ENCODE data around the gene PINK1.
A peak's percentile ranks its signal among the peaks of the same experiment; 100 is the strongest.

PINK1 gene

GRCh38 chr1:20663969-20664715 is 30.9 kb downstream of the PINK1 start:
- no peak for DNase-seq (ENCODE audit: low spot score)
- Histone ChIP-seq H3K79me1 (ENCODE audit: low read depth, low read length) (peaks cover 5% of the 10 kb centered on the region), H2BK120ac (ENCODE audit: low read depth, low read length) (no peak overlapping the region), H2BK5ac (ENCODE audit: low read length) (no peak overlapping the region), H3K4me2 (ENCODE audit: insufficient read depth, low read length, poor library complexity, severe bottlenecking) (no peak overlapping the region), H2BK12ac (ENCODE audit: low read length) (peak overlapping the region; percentile 65), H3K4me3 (ENCODE audit: low read length in 2 of 2) (no peak overlapping the region), H3K9me3 (replicated peaks in 1 of 2; ENCODE audit: control insufficient read depth in 2 of 2, insufficient read depth in 1 of 2, low read depth in 1 of 2, low read length in 2 of 2) (peaks cover 0 to 3% of the 10 kb centered on the region in 2 donors), H2BK15ac (ENCODE audit: low read length) (no peak overlapping the region), H4K91ac (ENCODE audit: low read depth, low read length, poor library complexity) (no peak overlapping the region), H3K4ac (ENCODE audit: low read length) (no peak overlapping the region), H3K27ac (replicated peaks; ENCODE audit: low read length) (no peak overlapping the region), H3K36me3 (replicated peaks in 1 of 2; ENCODE audit: control insufficient read depth in 2 of 2, insufficient read depth in 2 of 2, low read length in 2 of 2) (peaks cover 5 to 8% of the 10 kb centered on the region in 2 donors), H3K9ac (ENCODE audit: low read depth, low read length, poor library complexity) (no peak overlapping the region), H2AFZ (ENCODE audit: low read length) (peak overlapping the region; percentile 67), H3K18ac (ENCODE audit: low read length) (no peak overlapping the region), H2AK5ac (ENCODE audit: low read depth, low read length) (no peak overlapping the region), H3K14ac (ENCODE audit: low read length) (no peak overlapping the region), H3K23ac (ENCODE audit: low read depth, low read length, poor library complexity) (no peak overlapping the region), H3K4me1 (ENCODE audit: control insufficient read depth in 2 of 2, insufficient read depth in 1 of 2, low read depth in 1 of 2, low read length in 2 of 2) (peaks cover 8 to 11% of the 10 kb centered on the region in 2 donors), H3K27me3 (ENCODE audit: control insufficient read depth in 3 of 3, insufficient read depth in 3 of 3, low read depth in 1 of 3, low read length in 3 of 3) (no peaks in the 10 kb centered on the region), H4K8ac (ENCODE audit: low read depth, low read length) (no peak overlapping the region)
- WGBS, 2 donors (ENCODE audit: extremely low coverage in 2 of 2, insufficient read length in 2 of 2, insufficient replicate concordance in 1 of 2): no CpG with 5 or more reads among the region's 12 CpGs

- Histone ChIP-seq H3K36me3 (replicated peaks in 1 of 2; ENCODE audit: control insufficient read depth in 2 of 2, insufficient read depth in 2 of 2, low read length in 2 of 2) (no peaks in the 10 kb centered on the region), H3K27ac (replicated peaks; ENCODE audit: low read length) (no peak overlapping the region), H2AK5ac (ENCODE audit: low read depth, low read length) (no peak overlapping the region), H3K27me3 (ENCODE audit: control insufficient read depth in 3 of 3, insufficient read depth in 3 of 3, low read depth in 1 of 3, low read length in 3 of 3) (no peaks in the 10 kb centered on the region), H3K4me2 (ENCODE audit: insufficient read depth, low read length, poor library complexity, severe bottlenecking) (no peak overlapping the region), H2AFZ (ENCODE audit: low read length) (peak overlapping the region; percentile 69), H3K4ac (ENCODE audit: low read length) (no peak overlapping the region), H2BK15ac (ENCODE audit: low read length) (no peak overlapping the region), H4K8ac (ENCODE audit: low read depth, low read length) (no peak overlapping the region), H4K91ac (ENCODE audit: low read depth, low read length, poor library complexity) (no peak overlapping the region), H3K4me3 (ENCODE audit: low read length in 2 of 2) (no peak overlapping the region), H3K18ac (ENCODE audit: low read length) (no peak overlapping the region), H3K4me1 (ENCODE audit: control insufficient read depth in 2 of 2, insufficient read depth in 1 of 2, low read depth in 1 of 2, low read length in 2 of 2) (peaks cover 4 to 9% of the 10 kb centered on the region in 2 donors), H3K9ac (ENCODE audit: low read depth, low read length, poor library complexity) (no peak overlapping the region), H2BK12ac (ENCODE audit: low read length) (no peak overlapping the region), H2BK5ac (ENCODE audit: low read length) (no peak overlapping the region), H3K23ac (ENCODE audit: low read depth, low read length, poor library complexity) (no peak overlapping the region), H3K9me3 (replicated peaks in 1 of 2; ENCODE audit: control insufficient read depth in 2 of 2, insufficient read depth in 1 of 2, low read depth in 1 of 2, low read length in 2 of 2) (peaks cover 0 to 3% of the 10 kb centered on the region in 2 donors), H2BK120ac (ENCODE audit: low read depth, low read length) (no peak overlapping the region), H3K14ac (ENCODE audit: low read length) (no peak overlapping the region), H3K79me1 (ENCODE audit: low read depth, low read length) (peaks cover 4% of the 10 kb centered on the region)
- DNase-seq (ENCODE audit: low spot score): no peak
- WGBS, 2 donors (ENCODE audit: extremely low coverage in 2 of 2, insufficient read length in 2 of 2, insufficient replicate concordance in 1 of 2): no CpG with 5 or more reads among the region's 12 CpGs
Observed at GRCh38 chr1:20665726-20666125, 32.5 kb downstream of the PINK1 start.

GRCh38 chr1:20666146-20666545 is 32.9 kb downstream of the PINK1 start:
- Histone ChIP-seq H2AFZ (ENCODE audit: low read length) (peak overlapping the region; percentile 69), H3K36me3 (replicated peaks in 1 of 2; ENCODE audit: control insufficient read depth in 2 of 2, insufficient read depth in 2 of 2, low read length in 2 of 2) (no peaks in the 10 kb centered on the region), H3K9ac (ENCODE audit: low read depth, low read length, poor library complexity) (no peak overlapping the region), H3K79me1 (ENCODE audit: low read depth, low read length) (peaks cover under 1% of the 10 kb centered on the region), H3K4me2 (ENCODE audit: insufficient read depth, low read length, poor library complexity, severe bottlenecking) (no peak overlapping the region), H4K91ac (ENCODE audit: low read depth, low read length, poor library complexity) (no peak overlapping the region), H3K23ac (ENCODE audit: low read depth, low read length, poor library complexity) (no peak overlapping the region), H4K8ac (ENCODE audit: low read depth, low read length) (no peak overlapping the region), H3K27ac (replicated peaks; ENCODE audit: low read length) (no peak overlapping the region), H3K14ac (ENCODE audit: low read length) (no peak overlapping the region), H2AK5ac (ENCODE audit: low read depth, low read length) (no peak overlapping the region), H3K4ac (ENCODE audit: low read length) (no peak overlapping the region), H3K4me1 (ENCODE audit: control insufficient read depth in 2 of 2, insufficient read depth in 1 of 2, low read depth in 1 of 2, low read length in 2 of 2) (peaks cover 4 to 11% of the 10 kb centered on the region in 2 donors), H3K9me3 (replicated peaks in 1 of 2; ENCODE audit: control insufficient read depth in 2 of 2, insufficient read depth in 1 of 2, low read depth in 1 of 2, low read length in 2 of 2) (peaks cover 0 to 3% of the 10 kb centered on the region in 2 donors), H3K27me3 (ENCODE audit: control insufficient read depth in 3 of 3, insufficient read depth in 3 of 3, low read depth in 1 of 3, low read length in 3 of 3) (no peaks in the 10 kb centered on the region), H2BK12ac (ENCODE audit: low read length) (no peak overlapping the region), H2BK5ac (ENCODE audit: low read length) (no peak overlapping the region), H2BK15ac (ENCODE audit: low read length) (no peak overlapping the region), H3K4me3 (ENCODE audit: low read length in 2 of 2) (no peak overlapping the region), H3K18ac (ENCODE audit: low read length) (no peak overlapping the region), H2BK120ac (ENCODE audit: low read depth, low read length) (no peak overlapping the region)
- WGBS, 2 donors (ENCODE audit: extremely low coverage in 2 of 2, insufficient read length in 2 of 2, insufficient replicate concordance in 1 of 2): no CpG with 5 or more reads among the region's 16 CpGs
- DNase-seq (ENCODE audit: low spot score): no peak

- DNase-seq (ENCODE audit: low spot score): no peak
Observed at GRCh38 chr1:20666804-20667203, 33.5 kb downstream of the PINK1 start.

More at GRCh38 chr1:20666804-20667203, 33.5 kb downstream of the PINK1 start:
- H4K8ac ChIP-seq (ENCODE audit: low read depth, low read length): no peak overlapping the region
- no peak overlapping the region for H2BK15ac ChIP-seq (ENCODE audit: low read length)
- no peak overlapping the region for H3K4me3 ChIP-seq (ENCODE audit: low read length in 2 of 2)
- H2BK5ac ChIP-seq (ENCODE audit: low read length): no peak overlapping the region
- no peak overlapping the region for H3K18ac ChIP-seq (ENCODE audit: low read length)
- no peak overlapping the region for H3K4me2 ChIP-seq (ENCODE audit: insufficient read depth, low read length, poor library complexity, severe bottlenecking)
- H4K91ac ChIP-seq (ENCODE audit: low read depth, low read length, poor library complexity): no peak overlapping the region
- peaks cover 4 to 11% of the 10 kb centered on the region in 2 donors for H3K4me1 ChIP-seq (ENCODE audit: control insufficient read depth in 2 of 2, insufficient read depth in 1 of 2, low read depth in 1 of 2, low read length in 2 of 2)
- peaks cover 0 to 2% of the 10 kb centered on the region in 2 donors for H3K36me3 ChIP-seq (replicated peaks in 1 of 2; ENCODE audit: control insufficient read depth in 2 of 2, insufficient read depth in 2 of 2, low read length in 2 of 2)
- no peak overlapping the region for H3K27ac ChIP-seq (replicated peaks; ENCODE audit: low read length)
- H3K9ac ChIP-seq (ENCODE audit: low read depth, low read length, poor library complexity): no peak overlapping the region
- H3K14ac ChIP-seq (ENCODE audit: low read length): no peak overlapping the region
- H3K9me3 ChIP-seq (replicated peaks in 1 of 2; ENCODE audit: control insufficient read depth in 2 of 2, insufficient read depth in 1 of 2, low read depth in 1 of 2, low read length in 2 of 2): peaks cover 0 to 3% of the 10 kb centered on the region in 2 donors
- no peak overlapping the region for H2BK120ac ChIP-seq (ENCODE audit: low read depth, low read length)
- H2AFZ ChIP-seq (ENCODE audit: low read length): peak overlapping the region; percentile 33
- no peak overlapping the region for H3K4ac ChIP-seq (ENCODE audit: low read length)
- H2BK12ac ChIP-seq (ENCODE audit: low read length): no peak overlapping the region
- no peak overlapping the region for H2AK5ac ChIP-seq (ENCODE audit: low read depth, low read length)
- H3K27me3 ChIP-seq (ENCODE audit: control insufficient read depth in 3 of 3, insufficient read depth in 3 of 3, low read depth in 1 of 3, low read length in 3 of 3): no peaks in the 10 kb centered on the region
- WGBS, 2 donors (ENCODE audit: extremely low coverage in 2 of 2, insufficient read length in 2 of 2, insufficient replicate concordance in 1 of 2): no CpG with 5 or more reads among the region's 1 CpG
- H3K23ac ChIP-seq (ENCODE audit: low read depth, low read length, poor library complexity): no peak overlapping the region
- H3K79me1 ChIP-seq (ENCODE audit: low read depth, low read length): no peaks in the 10 kb centered on the region
